T-cell (primary cell): Measurements from ENCODE around the gene BTRC. TPM values are rescaled to one million over a fixed set of nuclear protein-coding genes. Genes with fewer than 3 reads are reported as not detected.
"Not testable (repeated sequence)": the region's sequence is repeated elsewhere in the genome, so short reads cannot be mapped to it uniquely, and the experiment has no call there.

Source experiments
- ATAC-seq, 4 experiments: fragments of 200-7000 bp in 3 of 4; fragments of 150-1000 bp in 1 of 4; cut with Tn5 transposase; replicated peaks in 1 of 4; 1 replicate in 3 of 4; 2 replicates in 1 of 4; pipeline ENCODE4 v1.10.0; 2021; ENCODE audit warnings: moderate library complexity in 3 of 4, mild to moderate bottlenecking in 2 of 4, moderate number of reproducible peaks in 1 of 4
- CTCF ChIA-PET, 2 donors: fragments of 300-600 bp; sonication (Branson Sonifier 250); formaldehyde crosslinking; loops; one replicate each; lab custom pipeline; 2022; ENCODE audit warnings: antibody characterized with exemption in 2 of 2; lab: Charles Lee
- POLR2A ChIA-PET, 2 donors: fragments of 300-600 bp; sonication (Branson Sonifier 250); formaldehyde crosslinking; loops; one replicate each; lab custom pipeline; 2022; ENCODE audit warnings: antibody characterized with exemption in 2 of 2; lab: Charles Lee
- DNase-seq, 35 experiments: peaks; one replicate each; pipeline versions ENCODE4 v3.0.0 to v3.0.0-alpha.2; 2013 to 2023
- H3K27ac ChIP-seq: one replicate; pipeline ENCODE4 v1.5.1; 2013; ENCODE audit warnings: low read length
- H3K27me3 ChIP-seq, 2 experiments: replicated peaks in 1 of 2; 1 replicate in 1 of 2; 2 replicates in 1 of 2; pipeline versions ENCODE4 v1.6.1 to v1.7.0; 2013; ENCODE audit warnings: low read length in 1 of 2, mixed read lengths in 1 of 2; ENCODE audit not compliant: control insufficient read depth in 2 of 2, insufficient read depth in 2 of 2; ENCODE audit errors: extremely low read depth in 1 of 2
- H3K36me3 ChIP-seq, 2 donors: 1 replicate in 1 of 2; 2 replicates in 1 of 2; pipeline versions ENCODE4 v1.6.1 to v1.7.0; 2013; ENCODE audit warnings: low read length in 1 of 2; ENCODE audit not compliant: control insufficient read depth in 2 of 2, insufficient read depth in 1 of 2; ENCODE audit errors: extremely low read depth in 1 of 2
- H3K4me1 ChIP-seq, 2 experiments: 1 replicate in 1 of 2; 2 replicates in 1 of 2; pipeline versions ENCODE4 v1.6.1 to v1.7.0; 2013; ENCODE audit warnings: low read length in 2 of 2, mixed read lengths in 1 of 2; ENCODE audit not compliant: insufficient read depth in 2 of 2, control insufficient read depth in 1 of 2; ENCODE audit errors: extremely low read depth in 1 of 2
- H3K4me3 ChIP-seq, 2 donors: 1 replicate in 1 of 2; 2 replicates in 1 of 2; pipeline versions ENCODE4 v1.5.1 to v1.7.0; 2013; ENCODE audit warnings: mild to moderate bottlenecking in 2 of 2, low read length in 1 of 2, moderate library complexity in 1 of 2; ENCODE audit not compliant: control insufficient read depth in 1 of 2; ENCODE audit errors: extremely low read depth in 1 of 2
- H3K9me3 ChIP-seq: 2 replicates; pipeline ENCODE4 v1.7.0; 2013
- H3K27ac Mint-ChIP-seq, 2 donors: one replicate each; pipeline ENCODE4 v1.8.0; 2020 to 2021; ENCODE audit warnings: mild to moderate bottlenecking in 2 of 2, mixed read lengths in 2 of 2
- H3K27me3 Mint-ChIP-seq, 2 donors: one replicate each; pipeline ENCODE4 v1.8.0; 2021 to 2022; ENCODE audit warnings: mixed read lengths in 2 of 2
- H3K36me3 Mint-ChIP-seq: one replicate; pipeline ENCODE4 v1.8.0; 2021; ENCODE audit warnings: mixed read lengths
- H3K4me1 Mint-ChIP-seq, 3 donors: one replicate each; pipeline ENCODE4 v1.8.0; 2020 to 2022; ENCODE audit warnings: mixed read lengths in 3 of 3, mild to moderate bottlenecking in 1 of 3
- H3K4me3 Mint-ChIP-seq, 3 donors: one replicate each; pipeline ENCODE4 v1.8.0; 2020 to 2022; ENCODE audit warnings: mild to moderate bottlenecking in 3 of 3, mixed read lengths in 3 of 3, moderate library complexity in 3 of 3
- H3K9me3 Mint-ChIP-seq, 3 donors: one replicate each; pipeline ENCODE4 v1.8.0; 2020 to 2022; ENCODE audit warnings: mixed read lengths in 3 of 3
- whole genome bisulfite sequencing: methylation state at CpG from one replicate; pipeline ENCODE4 v1.1.5; 2013; ENCODE audit warnings: missing lambda C conversion rate; ENCODE audit not compliant: insufficient coverage; 5-methylcytosine and 5-hydroxymethylcytosine counted together
- total RNA-seq, 35 experiments: library from RNA in 6 of 35; stranded (reverse) in 6 of 35; fragments of 120-200 nt in 1 of 35; gene quantifications; one replicate each; pipeline versions ENCODE4 v1.2.1 to v1.2.4 and lab custom pipeline; 2013 to 2026

The BTRC gene
- total RNA-seq, 5 donors from 2014 or later (not counting 1 experiment from before 2014, with no cell fraction given): 15.7 to 23.2 (median 17.3) TPM

GRCh38 chr10:101311185-101312066, 42.5 kb upstream of the BTRC start:
- POLR2A ChIA-PET: no interaction called here
- H3K36me3 Mint-ChIP-seq: no peaks in the 10 kb centered on the region
- H3K27me3 ChIP-seq: peaks cover 19 to 53% of the 10 kb centered on the region in 2 experiments
- ATAC-seq (no peak), DNase-seq (no peak)
- no peaks in the 10 kb centered on the region for H3K36me3 ChIP-seq
- peaks cover 0 to 11% of the 10 kb centered on the region in 2 experiments for H3K4me1 ChIP-seq
- peak overlapping the region; percentile 63 to 74 (median 65) for H3K4me3 Mint-ChIP-seq
- H3K9me3 ChIP-seq: no peaks in the 10 kb centered on the region
- WGBS: 23% methylated on average over 7 of the region's 15 CpGs
- CTCF ChIA-PET: no interaction called here
- no peak overlapping the region for H3K4me3 ChIP-seq
- peaks cover 58 to 70% of the 10 kb centered on the region in 2 donors for H3K27me3 Mint-ChIP-seq
- H3K9me3 Mint-ChIP-seq: no peaks in the 10 kb centered on the region
- peaks cover 10 to 14% (median 10%) of the 10 kb centered on the region in 3 donors for H3K4me1 Mint-ChIP-seq
- H3K27ac Mint-ChIP-seq: no peak overlapping the region
- H3K27ac ChIP-seq: no peak overlapping the region

- peaks cover 22% of the 10 kb centered on the region in 2 donors for H3K27me3 Mint-ChIP-seq
- no peaks in the 10 kb centered on the region for H3K4me1 Mint-ChIP-seq
- ChIA-PET POLR2A (interaction anchor here in 1 of 2 donors (0.6 kb wide), 1 partner anchor 225 kb away, joined by 8 read pairs; no protein-coding TSS in a partner anchor), CTCF (interaction anchor here (0.5 to 0.7 kb wide), 7 partner anchors 28 to 764 kb away, joined by 3 to 6 read pairs (median 4); no protein-coding TSS in a partner anchor)
- 63% methylated on average over 1 of the region's 3 CpGs for WGBS
- H3K9me3 Mint-ChIP-seq: no peaks in the 10 kb centered on the region
- no peaks in the 10 kb centered on the region for H3K36me3 Mint-ChIP-seq
- no peak overlapping the region for H3K4me3 Mint-ChIP-seq
- no peaks in the 10 kb centered on the region for H3K4me1 ChIP-seq
- no peaks in the 10 kb centered on the region for H3K36me3 ChIP-seq
- no peak for ATAC-seq
- peaks cover 0 to 25% of the 10 kb centered on the region in 2 experiments for H3K27me3 ChIP-seq
- no peaks in the 10 kb centered on the region for H3K9me3 ChIP-seq
- no peak overlapping the region for H3K27ac Mint-ChIP-seq
- DNase-seq: no peak
- H3K27ac ChIP-seq: no peak overlapping the region
- H3K4me3 ChIP-seq: no peak overlapping the region
Measured at GRCh38 chr10:101319241-101319915, 34.6 kb upstream of the BTRC start.

DNA sequence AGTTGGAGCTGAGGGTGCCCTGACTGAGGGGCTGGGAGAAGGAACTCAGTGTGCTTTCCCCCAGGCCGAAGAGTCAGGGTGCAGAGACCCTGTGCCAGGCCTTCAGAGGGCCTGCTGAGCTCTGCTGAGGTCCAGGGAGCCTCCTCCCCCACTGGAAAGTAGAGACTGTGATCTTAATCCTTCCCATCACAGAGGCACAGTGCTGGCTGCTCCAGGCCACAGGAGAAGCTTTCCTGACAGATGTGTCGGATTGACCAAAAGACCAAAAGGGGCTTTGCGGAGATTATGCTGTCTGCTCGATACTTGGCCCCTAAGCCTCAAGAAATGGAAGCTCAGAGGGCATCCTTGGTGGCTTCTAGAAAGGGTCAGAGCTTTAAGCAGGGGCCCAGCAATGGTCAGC, 32.9 kb upstream of the BTRC start:
- ChIA-PET CTCF (no interaction called here), POLR2A (no interaction called here)
- H3K9me3 Mint-ChIP-seq: no peaks in the 10 kb centered on the region
- Histone ChIP-seq H3K27me3 (peaks cover 0 to 25% of the 10 kb centered on the region in 2 experiments), H3K27ac (no peak overlapping the region), H3K4me1 (no peaks in the 10 kb centered on the region), H3K36me3 (no peaks in the 10 kb centered on the region), H3K4me3 (no peak overlapping the region), H3K9me3 (no peaks in the 10 kb centered on the region)
- no peaks in the 10 kb centered on the region for H3K36me3 Mint-ChIP-seq
- ATAC-seq (no peak), DNase-seq (no peak)
- no peaks in the 10 kb centered on the region for H3K4me1 Mint-ChIP-seq
- peaks cover 23 to 24% of the 10 kb centered on the region in 2 donors for H3K27me3 Mint-ChIP-seq
- no peak overlapping the region for H3K4me3 Mint-ChIP-seq
- WGBS: 85% methylated on average over 4 of the region's 4 CpGs
- no peak overlapping the region for H3K27ac Mint-ChIP-seq

GRCh38 chr10:101322266-101323108, 31.5 kb upstream of the BTRC start:
- ChIA-PET POLR2A (interaction anchor here in 1 of 2 donors (0.6 kb wide), 1 partner anchor 22 kb away, joined by 5 read pairs; no protein-coding TSS in a partner anchor), CTCF (no interaction called here)

GRCh38 chr10:101323495-101323894, 30.5 kb upstream of the BTRC start:
- DNase-seq (no peak), ATAC-seq (no peak)
- Mint-ChIP-seq H3K9me3 (no peaks in the 10 kb centered on the region), H3K27me3 (peaks cover 27 to 28% of the 10 kb centered on the region in 2 donors), H3K27ac (no peak overlapping the region), H3K36me3 (peaks cover 3% of the 10 kb centered on the region), H3K4me1 (no peaks in the 10 kb centered on the region), H3K4me3 (no peak overlapping the region)
- POLR2A ChIA-PET: no interaction called here
- 70% methylated on average over 2 of the region's 2 CpGs for WGBS
- Histone ChIP-seq H3K27ac (no peak overlapping the region), H3K4me3 (no peak overlapping the region), H3K27me3 (peaks cover 0 to 29% of the 10 kb centered on the region in 2 experiments), H3K36me3 (no peaks in the 10 kb centered on the region), H3K4me1 (no peaks in the 10 kb centered on the region), H3K9me3 (no peaks in the 10 kb centered on the region)
- CTCF ChIA-PET: no interaction called here

More at GRCh38 chr10:101322266-101323108, 31.5 kb upstream of the BTRC start:
- Mint-ChIP-seq H3K4me3 (no peak overlapping the region), H3K27ac (no peak overlapping the region), H3K36me3 (peaks cover 3% of the 10 kb centered on the region), H3K4me1 (no peaks in the 10 kb centered on the region), H3K9me3 (no peaks in the 10 kb centered on the region), H3K27me3 (peaks cover 27 to 28% of the 10 kb centered on the region in 2 donors)
- ATAC-seq (no peak), DNase-seq (no peak)
- H3K27me3 ChIP-seq: peaks cover 0 to 23% of the 10 kb centered on the region in 2 experiments
- H3K27ac ChIP-seq: no peak overlapping the region
- no peak overlapping the region for H3K4me3 ChIP-seq
- H3K9me3 ChIP-seq: no peaks in the 10 kb centered on the region
- no peaks in the 10 kb centered on the region for H3K36me3 ChIP-seq
- H3K4me1 ChIP-seq: no peaks in the 10 kb centered on the region
- 86% methylated on average over 11 of the region's 21 CpGs for WGBS

DNA sequence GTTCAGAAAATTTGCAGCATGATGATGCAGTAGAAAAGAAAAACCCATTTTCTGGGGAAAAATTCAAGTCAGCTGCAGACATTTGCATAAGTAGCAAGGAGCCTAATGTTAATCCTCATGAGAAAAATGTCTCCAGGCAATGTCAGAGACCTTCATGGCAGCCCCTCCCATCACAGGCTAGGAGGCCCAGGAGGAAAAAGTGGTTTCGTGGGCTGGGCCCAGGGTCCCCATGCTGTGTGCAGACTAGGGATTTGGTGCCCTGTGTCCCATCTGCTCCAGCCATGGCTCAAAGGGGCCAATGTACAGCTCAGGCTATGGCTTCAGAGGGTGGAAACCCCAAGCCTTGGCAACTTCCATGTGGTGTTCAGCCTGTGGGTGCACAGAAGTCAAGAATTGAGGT, 26.5 kb upstream of the BTRC start:
- ATAC-seq, DNase-seq, H3K27ac Mint-ChIP-seq, H3K36me3 Mint-ChIP-seq, H3K9me3 Mint-ChIP-seq, CTCF ChIA-PET, H3K4me1 ChIP-seq, H3K4me3 ChIP-seq, H3K4me1 Mint-ChIP-seq, H3K4me3 Mint-ChIP-seq, H3K27ac ChIP-seq, H3K9me3 ChIP-seq, H3K36me3 ChIP-seq, POLR2A ChIA-PET: not testable (repeated sequence)
- peaks cover 7 to 16% of the 10 kb centered on the region in 2 experiments for H3K27me3 ChIP-seq
- WGBS: 90% methylated on average over 1 of the region's 1 CpG
- H3K27me3 Mint-ChIP-seq: peaks cover 32 to 33% of the 10 kb centered on the region in 2 donors
